PC-3 (cell line): ENCODE measurements around the gene SNRPA. TPM values are rescaled to one million over a fixed set of nuclear protein-coding genes. Genes with fewer than 3 reads are reported as not detected.

Source experiments
- ATAC-seq: fragments of 200-7000 bp; cut with Tn5 transposase; 2 replicates; pipeline ENCODE4 v1.9.1; 2020; ENCODE audit warnings: mild to moderate bottlenecking, moderate library complexity
- BruUV-seq: library from RNA; stranded (reverse); fragments of 400-500 nt; replicated peaks from 2 replicates; lab custom pipeline; 2021; lab: Mats Ljungman, UMichigan
- CTCF ChIA-PET: fragments of 300-600 bp; sonication (Branson Sonifier 250); formaldehyde crosslinking; loops from one replicate; lab custom pipeline; 2022; ENCODE audit warnings: antibody characterized with exemption; lab: Charles Lee
- POLR2A ChIA-PET: fragments of 300-600 bp; sonication (Branson Sonifier 250); formaldehyde crosslinking; loops from one replicate; lab custom pipeline; 2022; ENCODE audit warnings: antibody characterized with exemption; ENCODE audit not compliant: unreplicated experiment; lab: Charles Lee
- DNase-seq: peaks from one replicate; pipeline ENCODE4 v3.0.0-alpha.2; 2015
- H2AFZ ChIP-seq: fragments of 300-600 bp; sonication (generic); 2 replicates; pipeline ENCODE4 v1.6.0; 2016; ENCODE audit warnings: antibody characterized with exemption, low read length
- H3F3A ChIP-seq: fragments of 300-600 bp; sonication (generic); one replicate; pipeline ENCODE4 v1.6.0; 2017; ENCODE audit warnings: antibody characterized with exemption, low read length, control low read depth, mild to moderate bottlenecking; ENCODE audit not compliant: unreplicated experiment
- H3K27ac ChIP-seq: fragments of 300-600 bp; sonication (generic); 2 replicates; pipeline ENCODE4 v1.5.1; 2016; ENCODE audit warnings: mild to moderate bottlenecking, low read length
- H3K27me3 ChIP-seq: fragments of 300-600 bp; sonication (generic); 2 replicates; pipeline ENCODE4 v1.6.1; 2016; ENCODE audit warnings: low read length, mixed read lengths
- H3K36me3 ChIP-seq: fragments of 300-600 bp; sonication (generic); 2 replicates; pipeline ENCODE4 v1.6.1; 2016; ENCODE audit warnings: low read depth, mixed run types, low read length, mixed read lengths
- H3K4me1 ChIP-seq: fragments of 300-600 bp; sonication (generic); 2 replicates; pipeline ENCODE4 v1.5.1; 2016; ENCODE audit warnings: low read length; ENCODE audit not compliant: insufficient read depth
- H3K4me2 ChIP-seq: fragments of 300-600 bp; sonication (generic); 2 replicates; pipeline ENCODE4 v1.6.0; 2016; ENCODE audit warnings: low read length
- H3K4me3 ChIP-seq: fragments of 300-600 bp; sonication (generic); 2 replicates; pipeline ENCODE4 v1.5.1; 2016; ENCODE audit warnings: mild to moderate bottlenecking, low read length, mixed read lengths
- H3K79me2 ChIP-seq: fragments of 300-600 bp; sonication (generic); 2 replicates; pipeline ENCODE4 v1.6.1; 2017; ENCODE audit warnings: low read length, mixed read lengths
- H3K9ac ChIP-seq: fragments of 300-600 bp; sonication (generic); 2 replicates; pipeline ENCODE4 v1.6.0; 2016; ENCODE audit warnings: mild to moderate bottlenecking, low read length
- H3K9me2 ChIP-seq: fragments of 300-600 bp; sonication (generic); replicated peaks from 2 replicates; pipeline ENCODE4 v1.6.1; 2016; ENCODE audit warnings: mixed run types, low read length, mixed read lengths
- H3K9me3 ChIP-seq: fragments of 300-600 bp; sonication (generic); 2 replicates; pipeline ENCODE4 v1.6.1; 2016; ENCODE audit warnings: low read length, mixed read lengths
- H4K20me1 ChIP-seq: fragments of 300-600 bp; sonication (generic); 2 replicates; pipeline ENCODE4 v1.6.1; 2016; ENCODE audit warnings: low read length, mixed read lengths
- EZH2 ChIP-seq: fragments of 300-600 bp; sonication (generic); IDR thresholded peaks from one replicate; pipeline ENCODE4 v1.6.1; 2017; ENCODE audit warnings: antibody characterized with exemption, mild to moderate bottlenecking, low read length; ENCODE audit not compliant: unreplicated experiment
- EZH2phosphoT487 ChIP-seq: fragments of 300-600 bp; sonication (generic); IDR thresholded peaks from 2 replicates; pipeline ENCODE4 v1.6.1; 2018; ENCODE audit warnings: mild to moderate bottlenecking, antibody characterized with exemption, low read length, borderline replicate concordance
- intact Hi-C: fragments of 100-400 bp; cut with micrococcal nuclease; formaldehyde crosslinking; loops from 2 replicates; pipeline ENCODE4 v1.9.0; 2023
- total RNA-seq: library from RNA; depleted of rRNA; stranded (reverse); fragments of >200 nt; gene quantifications from 2 replicates; pipeline ENCODE4 v1.2.3, GENCODE V29; 2014
- TF ChIP-seq, protein P1 (sequence below): fragments of 300-600 bp; sonication (generic); conservative IDR thresholded peaks from 2 replicates; pipeline ENCODE4 v1.5.1; 2017; ENCODE audit warnings: antibody characterized with exemption, low read depth, mild to moderate bottlenecking, low read length

SNRPA gene
- total RNA-seq, 1 experiment from 2014 or later = 243 TPM

DNA sequence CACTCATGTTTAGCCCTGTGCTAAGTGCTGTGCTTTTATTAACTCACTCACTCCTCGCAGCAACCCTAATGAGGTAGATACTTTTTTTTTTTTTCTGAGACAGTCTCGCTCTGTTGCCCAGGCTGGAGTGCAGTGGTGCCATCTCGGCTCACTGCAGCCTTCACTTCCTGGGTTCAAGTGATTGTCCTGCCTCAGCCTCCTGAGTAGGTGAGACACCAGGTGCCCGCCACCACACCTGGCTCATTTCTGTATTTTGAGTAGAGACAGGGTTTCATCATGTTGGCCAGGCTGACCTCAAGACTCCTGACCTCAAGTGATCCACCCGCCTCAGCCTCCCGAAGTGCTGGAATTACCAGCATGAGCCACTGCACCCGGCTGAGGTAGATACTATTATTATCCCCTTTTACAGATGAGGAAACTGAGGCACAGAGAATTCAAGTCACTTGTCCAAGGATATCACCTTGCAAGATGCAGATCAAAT, 31.5 kb upstream of the SNRPA start:
- ATAC-seq = no peak
- BruUV-seq = no TSS peak
- TF ChIP-seq EZH2phosphoT487 (no peak), EZH2 (no peak)
- TF ChIP-seq, protein P1, sequence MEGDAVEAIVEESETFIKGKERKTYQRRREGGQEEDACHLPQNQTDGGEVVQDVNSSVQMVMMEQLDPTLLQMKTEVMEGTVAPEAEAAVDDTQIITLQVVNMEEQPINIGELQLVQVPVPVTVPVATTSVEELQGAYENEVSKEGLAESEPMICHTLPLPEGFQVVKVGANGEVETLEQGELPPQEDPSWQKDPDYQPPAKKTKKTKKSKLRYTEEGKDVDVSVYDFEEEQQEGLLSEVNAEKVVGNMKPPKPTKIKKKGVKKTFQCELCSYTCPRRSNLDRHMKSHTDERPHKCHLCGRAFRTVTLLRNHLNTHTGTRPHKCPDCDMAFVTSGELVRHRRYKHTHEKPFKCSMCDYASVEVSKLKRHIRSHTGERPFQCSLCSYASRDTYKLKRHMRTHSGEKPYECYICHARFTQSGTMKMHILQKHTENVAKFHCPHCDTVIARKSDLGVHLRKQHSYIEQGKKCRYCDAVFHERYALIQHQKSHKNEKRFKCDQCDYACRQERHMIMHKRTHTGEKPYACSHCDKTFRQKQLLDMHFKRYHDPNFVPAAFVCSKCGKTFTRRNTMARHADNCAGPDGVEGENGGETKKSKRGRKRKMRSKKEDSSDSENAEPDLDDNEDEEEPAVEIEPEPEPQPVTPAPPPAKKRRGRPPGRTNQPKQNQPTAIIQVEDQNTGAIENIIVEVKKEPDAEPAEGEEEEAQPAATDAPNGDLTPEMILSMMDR = no peak
- Histone ChIP-seq H3K4me1 (peaks cover 33% of the 10 kb centered on the region), H3K27ac (peak overlapping the region; percentile 100), H3K79me2 (peaks cover 71% of the 10 kb centered on the region), H3K27me3 (no peaks in the 10 kb centered on the region), H4K20me1 (peaks cover 23% of the 10 kb centered on the region), H3F3A (no peaks in the 10 kb centered on the region), H3K9ac (peak overlapping the region; percentile 99), H2AFZ (no peak overlapping the region), H3K4me3 (peak overlapping the region; percentile 99), H3K9me2 (no peaks in the 10 kb centered on the region), H3K4me2 (peak overlapping the region; percentile 95), H3K36me3 (no peaks in the 10 kb centered on the region), H3K9me3 (no peaks in the 10 kb centered on the region)
- ChIA-PET CTCF (no interaction called here), POLR2A (no interaction called here)
- DNase-seq = no peak
- intact Hi-C loops = loop anchor here (5.0 kb wide), 1 partner anchor 57 kb away; no protein-coding TSS in a partner anchor

DNA sequence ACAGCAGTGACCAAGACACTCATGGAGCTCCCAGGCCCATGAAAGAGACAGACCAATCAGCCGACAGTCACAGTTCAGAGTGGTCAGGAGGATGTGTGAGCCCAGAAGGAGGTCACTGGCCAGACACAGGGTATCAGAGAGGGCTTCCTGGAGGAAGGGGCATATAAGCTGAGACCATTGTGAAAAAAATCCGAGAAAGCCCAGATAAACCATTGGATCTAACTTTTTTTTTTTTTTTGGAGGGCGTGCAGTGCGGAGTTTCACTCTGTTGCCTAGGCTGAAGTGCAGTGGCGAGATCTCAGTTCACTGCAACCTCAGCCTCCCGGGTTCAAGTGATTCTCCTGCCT, 29.9 kb upstream of the SNRPA start:
- Histone ChIP-seq H3K9ac (no peak overlapping the region), H4K20me1 (peaks cover 23% of the 10 kb centered on the region), H3K9me3 (no peaks in the 10 kb centered on the region), H3K9me2 (no peaks in the 10 kb centered on the region), H2AFZ (no peak overlapping the region), H3K79me2 (peaks cover 72% of the 10 kb centered on the region), H3K36me3 (peaks cover 7% of the 10 kb centered on the region; the same call in 1 of the 2 replicates), H3K4me3 (no peak overlapping the region), H3K27me3 (no peaks in the 10 kb centered on the region), H3K4me1 (peaks cover 25% of the 10 kb centered on the region), H3F3A (no peaks in the 10 kb centered on the region), H3K27ac (no peak overlapping the region), H3K4me2 (peak overlapping the region; percentile 95)
- DNase-seq (no peak), ATAC-seq (no peak)
- TF ChIP-seq, protein P1 = no peak
- TF ChIP-seq EZH2 = no peak
- no peak for TF ChIP-seq EZH2phosphoT487
- POLR2A ChIA-PET = no interaction called here
- BruUV-seq = no TSS peak
- intact Hi-C loops = no loop called here
- CTCF ChIA-PET = no interaction called here

DNA sequence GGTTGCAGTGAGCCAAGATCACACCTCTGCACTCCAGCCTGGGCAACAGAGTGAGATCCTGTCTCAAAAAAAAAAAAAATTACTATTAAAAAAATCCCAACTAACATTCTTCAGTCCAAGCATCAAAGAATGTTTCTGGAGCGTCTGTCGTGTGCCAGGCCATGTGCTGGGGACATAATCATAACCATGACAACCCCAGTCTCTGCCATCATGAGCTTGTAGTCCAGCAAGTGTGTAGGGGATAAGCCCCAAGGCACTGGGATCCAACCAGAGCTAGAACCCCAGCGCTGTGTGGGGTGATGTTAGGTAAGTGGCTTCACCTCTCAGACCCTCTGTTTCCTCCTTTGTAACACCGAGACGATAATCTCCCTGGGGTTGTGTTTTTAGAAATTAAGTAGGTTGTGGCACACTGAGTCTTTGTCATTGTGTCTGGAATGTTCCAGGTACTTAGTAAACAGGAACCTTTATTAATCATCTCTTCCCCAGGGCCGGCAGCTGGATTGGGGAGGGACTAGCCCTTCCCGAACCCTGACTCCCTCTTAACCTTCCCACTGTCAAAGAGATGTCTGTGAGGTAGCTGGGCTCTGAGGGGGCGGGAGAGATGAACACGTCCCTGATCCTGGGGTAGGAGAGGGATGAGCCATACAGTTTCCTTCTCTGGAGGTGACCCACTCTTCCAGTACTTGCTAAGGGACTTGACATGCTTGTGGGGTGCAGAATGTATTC, 28.9 kb upstream of the SNRPA start:
- ChIA-PET POLR2A (interaction anchor here (0.7 kb wide), 2 partner anchors 34 to 45 kb away, joined by 5 read pairs; no protein-coding TSS in a partner anchor), CTCF (no interaction called here)
- Histone ChIP-seq H3K27me3 (no peaks in the 10 kb centered on the region), H3F3A (no peaks in the 10 kb centered on the region), H3K79me2 (peaks cover 72% of the 10 kb centered on the region), H3K4me3 (peak overlapping the region; percentile 39; the same call in 1 of the 2 replicates), H3K4me2 (peak overlapping the region; percentile 64), H3K9me2 (no peaks in the 10 kb centered on the region), H3K9ac (no peak overlapping the region), H3K27ac (peak overlapping the region; percentile 42), H3K4me1 (peaks cover 22% of the 10 kb centered on the region), H4K20me1 (peaks cover 23% of the 10 kb centered on the region), H3K36me3 (peaks cover 14% of the 10 kb centered on the region; the same call in 1 of the 2 replicates), H3K9me3 (no peaks in the 10 kb centered on the region), H2AFZ (no peak overlapping the region)
- DNase-seq = peak; percentile 54
- no TSS peak for BruUV-seq
- peak; percentile 18 for ATAC-seq
- no peak for TF ChIP-seq EZH2
- TF ChIP-seq EZH2phosphoT487 = no peak
- TF ChIP-seq, protein P1 = no peak
- intact Hi-C loops = no loop called here
